Dedifferentiated amniotic fluid mesenchymal stem cell (primary cell): ENCODE measurements around the gene IL20RB.
"Not testable (repeated sequence)": the region's sequence is repeated elsewhere in the genome, so short reads cannot be mapped to it uniquely, and the experiment has no call there.

Experiments
- DNase-seq: peaks from one replicate; pipeline ENCODE4 v3.0.0-alpha.2; 2016; ENCODE audit errors: extremely low spot score

IL20RB gene

GRCh38 chr3:136946978-136947377, 10.8 kb upstream of the IL20RB start:
- DNase-seq: no peak

GRCh38 chr3:136947477-136947876, 10.3 kb upstream of the IL20RB start:
- no peak for DNase-seq

GRCh38 chr3:136949146-136949545, 8.6 kb upstream of the IL20RB start:
- DNase-seq: no peak

GRCh38 chr3:136949708-136950107, 8.1 kb upstream of the IL20RB start:
- no peak for DNase-seq

DNA sequence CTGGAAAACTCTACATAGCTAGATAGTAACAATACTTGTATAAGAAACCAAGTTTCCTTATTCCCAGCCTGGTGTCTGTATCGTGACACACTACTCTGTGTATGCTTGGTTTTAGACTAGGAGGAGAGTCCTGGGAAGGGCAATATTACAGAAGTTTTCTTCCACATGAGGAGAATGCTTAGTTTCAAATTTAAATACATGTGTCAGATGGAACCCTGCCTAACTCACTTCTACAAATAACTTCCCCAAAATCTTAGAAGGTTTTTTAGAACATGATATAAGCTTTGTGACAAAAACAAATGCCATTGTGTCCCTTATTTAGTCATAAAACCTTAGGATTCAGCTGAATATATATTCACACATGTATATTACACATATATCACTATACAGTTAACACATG, 7.2 kb upstream of the IL20RB start:
- DNase-seq: no peak

- no peak for DNase-seq
These were observed 5.5 kb upstream of the IL20RB start for GRCh38 chr3:136952292-136952691.

DNA sequence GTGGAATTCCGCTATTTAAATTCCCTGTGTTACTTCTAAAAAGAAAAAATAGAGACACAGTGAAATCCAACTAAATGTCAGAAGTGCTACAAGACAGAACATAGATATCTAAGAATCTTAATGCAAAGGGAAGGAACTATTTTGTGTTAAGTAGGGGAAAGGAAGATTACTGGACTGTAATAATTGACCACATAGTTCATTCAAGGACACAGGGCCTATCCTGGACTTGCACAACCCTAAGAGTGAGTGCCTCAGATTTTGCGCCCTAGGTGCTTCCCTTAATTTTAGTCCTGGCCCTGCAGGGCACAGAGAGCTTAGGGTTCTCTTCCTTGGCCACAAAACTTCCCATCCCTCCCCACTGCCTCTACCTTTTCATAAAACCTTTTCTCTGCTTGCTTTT, 3.5 kb upstream of the IL20RB start:
- DNase-seq: no peak

DNA sequence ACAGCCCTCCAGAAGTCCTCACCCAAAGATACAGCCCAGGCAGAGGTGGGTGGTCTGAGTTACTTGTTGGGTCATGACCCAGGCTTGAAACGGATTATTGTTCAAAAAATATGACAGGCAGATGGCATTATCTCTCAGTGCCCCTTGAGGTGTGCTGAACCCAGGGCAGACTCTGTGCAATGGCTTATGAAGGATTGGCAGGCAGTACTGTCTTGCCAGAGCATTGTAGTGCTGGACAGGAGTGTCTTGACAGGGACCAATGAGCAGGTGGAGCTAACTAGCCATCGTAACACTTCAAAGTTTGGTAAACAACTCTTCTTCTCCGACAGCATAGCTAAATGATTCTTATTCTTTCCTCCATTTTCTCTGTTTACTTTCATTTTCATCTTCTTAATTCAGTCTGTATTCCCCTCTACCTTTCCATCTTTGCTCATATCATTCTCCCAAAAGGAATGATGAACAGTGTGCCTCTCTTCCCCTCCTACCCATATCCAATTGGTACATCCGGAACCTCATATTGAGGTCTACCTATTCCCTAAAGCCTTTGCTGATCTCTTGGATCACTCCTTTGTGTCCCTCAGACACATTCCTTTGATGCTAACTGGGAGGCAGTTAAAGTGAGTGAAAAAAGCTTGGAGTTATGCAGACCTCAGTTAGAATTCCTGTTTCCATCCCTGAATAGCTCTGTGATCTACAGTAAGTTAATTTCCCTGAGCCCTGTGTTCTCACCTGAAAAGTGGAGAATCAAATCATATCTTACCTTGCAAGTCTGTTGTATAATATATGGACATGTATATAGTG, 2.6 kb upstream of the IL20RB start:
- DNase-seq: no peak

DNA sequence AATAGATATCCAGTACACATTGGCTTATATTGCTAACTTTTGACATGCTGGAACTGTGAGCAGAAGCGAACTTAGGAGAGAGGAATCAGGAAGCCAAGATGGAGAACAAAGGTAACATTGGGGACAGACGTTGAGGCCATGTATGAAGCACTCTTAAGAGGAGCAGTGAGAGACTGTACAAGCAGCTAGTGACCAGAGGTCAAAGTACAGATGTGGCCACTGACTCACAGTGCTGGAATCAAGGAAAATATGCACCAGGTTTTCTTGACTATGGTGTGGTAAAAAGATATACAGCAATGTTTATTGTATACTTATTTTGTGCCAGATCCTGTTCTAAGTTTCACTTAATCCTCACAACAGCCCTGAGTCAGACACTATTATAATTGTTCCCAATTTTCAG, 2.0 kb upstream of the IL20RB start:
- DNase-seq: peak; percentile 49

DNA sequence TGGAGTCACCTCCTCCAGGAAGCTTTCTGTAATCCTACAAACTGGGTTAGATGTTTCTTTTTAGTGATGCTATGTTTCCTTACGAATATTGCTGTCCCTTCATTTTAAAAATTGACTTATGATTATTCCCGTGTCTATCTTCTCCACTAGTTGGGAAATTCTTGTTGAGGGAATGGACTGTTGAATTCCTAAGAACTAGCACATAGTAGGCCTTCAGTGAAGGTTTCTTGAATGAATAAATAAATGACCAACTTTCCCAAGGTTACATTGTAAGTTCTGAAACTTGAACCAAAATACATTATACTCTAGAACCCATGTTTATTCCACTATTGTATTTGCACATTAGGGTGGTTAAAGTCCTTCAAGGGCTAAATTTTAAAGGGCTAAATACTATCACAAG, 812 bp upstream of the IL20RB start:
- no peak for DNase-seq

DNA sequence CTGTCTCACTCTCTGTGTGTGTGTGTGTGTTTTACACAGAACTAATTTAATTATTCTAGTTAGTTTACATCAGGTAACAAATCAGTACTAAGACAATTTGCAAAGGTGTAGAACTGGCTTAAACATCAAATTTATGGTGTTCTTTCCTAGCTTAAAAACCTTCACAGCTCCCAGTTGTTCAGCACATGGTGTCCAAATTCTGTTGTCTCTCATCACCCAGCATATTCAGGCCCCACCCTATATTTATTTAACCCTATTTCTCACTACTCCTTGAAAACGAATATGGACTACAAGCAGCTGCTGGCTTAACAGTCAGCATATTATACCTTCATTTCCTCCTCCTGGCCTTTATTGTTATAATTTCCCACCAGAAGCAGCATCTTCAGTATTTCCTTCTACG, 1.2 kb downstream of the IL20RB start:
- no peak for DNase-seq

GRCh38 chr3:136959599-136959998, 1.8 kb downstream of the IL20RB start:
- no peak for DNase-seq

DNA sequence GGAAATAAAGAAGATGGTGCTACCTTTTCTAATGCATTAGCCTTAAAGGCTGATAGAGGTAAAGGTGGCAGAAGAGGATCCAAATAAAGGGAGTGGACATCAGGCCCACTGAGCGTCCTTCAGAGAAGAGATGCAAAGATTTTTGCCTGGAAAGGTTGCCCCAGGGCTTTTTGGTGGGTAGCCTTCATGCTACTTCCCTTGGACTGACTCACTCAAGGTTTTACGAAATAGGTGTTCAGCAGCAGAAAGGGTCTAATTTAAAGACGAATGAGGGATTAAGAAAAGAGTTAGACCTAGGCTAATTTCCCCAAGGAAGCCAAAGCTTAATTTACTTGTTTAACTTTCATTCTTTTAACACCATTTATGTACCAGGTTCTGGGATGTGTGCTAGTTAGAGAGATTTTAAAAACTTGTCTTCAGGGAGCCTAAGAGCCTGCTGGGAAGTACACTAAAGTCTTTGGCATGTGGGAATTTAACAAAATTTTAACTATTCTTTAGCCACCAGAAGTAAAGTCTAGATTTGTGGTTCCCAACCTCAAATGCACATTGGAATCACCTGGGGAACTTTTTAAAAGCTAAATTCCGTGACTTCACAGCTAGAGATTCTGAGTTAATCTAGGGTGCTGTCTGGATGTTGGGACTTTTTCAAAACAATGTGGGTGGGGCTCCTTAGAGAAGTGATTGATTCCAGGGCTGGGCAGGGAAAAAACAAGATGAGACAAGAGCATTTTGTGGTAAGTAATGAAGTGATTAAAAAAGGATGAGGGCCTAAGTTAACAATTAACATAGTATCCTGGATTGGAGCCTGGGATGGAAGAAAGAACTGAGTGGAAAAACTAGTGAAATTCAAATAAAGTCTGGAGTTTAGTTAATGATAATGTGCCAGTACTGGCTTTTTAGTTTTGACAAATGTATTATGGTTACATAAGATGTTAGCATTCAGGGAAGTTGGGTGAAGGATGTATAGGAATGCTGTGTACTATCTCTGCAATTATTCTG, 3.4 kb downstream of the IL20RB start:
- peak; percentile 49 for DNase-seq

DNA sequence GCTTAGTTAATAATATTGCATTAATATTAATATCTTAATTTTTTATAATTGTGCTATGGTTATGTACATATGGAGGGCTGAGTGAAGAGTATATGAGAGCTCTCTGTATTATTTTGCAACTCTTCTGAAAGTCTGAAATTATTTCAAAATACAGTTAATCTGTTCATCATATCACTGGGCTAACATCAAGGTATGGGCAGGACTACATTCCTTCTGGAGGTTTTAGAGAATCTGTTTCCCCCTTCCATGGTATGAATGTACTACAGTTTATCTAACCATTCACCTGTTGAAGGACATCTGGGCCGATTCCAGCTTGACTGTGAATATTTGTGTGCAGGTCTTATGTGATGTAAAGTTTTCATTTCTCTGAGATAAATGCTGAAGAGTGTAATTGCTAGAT, 5.1 kb downstream of the IL20RB start:
- DNase-seq: no peak

DNA sequence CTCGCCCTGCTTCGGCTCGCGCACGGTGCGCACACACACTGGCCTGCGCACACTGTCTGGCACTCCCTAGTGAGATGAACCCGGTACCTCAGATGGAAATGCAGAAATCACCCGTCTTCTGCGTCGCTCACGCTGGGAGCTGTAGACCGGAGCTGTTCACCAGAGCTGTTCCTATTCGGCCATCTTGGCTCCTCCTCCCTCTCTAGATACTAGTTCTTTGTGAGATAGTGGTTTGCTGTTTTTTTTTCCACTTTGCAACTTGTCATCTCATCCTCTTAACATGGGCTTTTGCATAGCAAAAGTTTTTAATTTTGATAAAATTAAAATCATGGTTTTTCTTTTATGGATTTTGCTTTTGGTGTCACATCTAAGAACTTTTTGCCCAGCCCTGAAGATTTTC, 11.8 kb downstream of the IL20RB start:
- not testable (repeated sequence) for DNase-seq

DNA sequence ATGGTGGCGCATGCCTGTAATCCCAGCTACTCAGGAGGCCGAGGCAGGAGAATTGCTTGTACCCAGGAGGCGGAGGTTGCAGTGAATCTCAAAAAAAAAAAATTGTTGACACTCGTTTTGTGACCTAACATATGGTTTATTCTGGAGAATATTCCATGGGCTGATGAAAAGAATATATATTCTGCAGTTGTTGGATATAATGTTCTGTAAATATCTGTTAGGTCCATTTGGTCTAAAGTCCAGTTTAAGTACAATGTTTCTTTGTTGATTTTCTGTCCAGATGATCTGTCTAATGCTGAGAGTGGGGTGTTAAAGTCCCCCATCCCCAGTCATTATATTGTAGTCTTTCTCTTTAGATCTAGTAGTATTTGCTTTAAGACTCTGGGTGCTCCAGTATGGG, 15.6 kb downstream of the IL20RB start:
- DNase-seq: no peak

DNA sequence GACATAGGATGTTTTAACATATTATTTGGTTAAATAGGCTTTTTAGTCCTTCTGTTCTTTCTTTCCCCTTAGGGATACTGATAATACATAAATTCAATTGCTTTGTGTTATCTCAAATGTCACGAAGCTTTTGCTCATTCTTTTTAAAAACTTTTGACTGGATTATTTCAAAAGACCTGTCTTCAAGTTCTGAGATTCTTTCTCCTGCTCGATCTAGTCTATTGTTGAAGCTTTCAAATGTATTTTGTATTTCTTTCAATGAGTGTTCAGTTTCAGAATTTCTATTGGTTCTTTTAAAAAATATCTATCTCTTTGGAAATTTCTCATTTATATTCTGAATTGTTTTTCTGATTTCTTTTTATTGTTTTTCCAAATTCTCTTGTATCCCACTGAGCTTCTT, 16.9 kb downstream of the IL20RB start:
- DNase-seq: no peak

DNA sequence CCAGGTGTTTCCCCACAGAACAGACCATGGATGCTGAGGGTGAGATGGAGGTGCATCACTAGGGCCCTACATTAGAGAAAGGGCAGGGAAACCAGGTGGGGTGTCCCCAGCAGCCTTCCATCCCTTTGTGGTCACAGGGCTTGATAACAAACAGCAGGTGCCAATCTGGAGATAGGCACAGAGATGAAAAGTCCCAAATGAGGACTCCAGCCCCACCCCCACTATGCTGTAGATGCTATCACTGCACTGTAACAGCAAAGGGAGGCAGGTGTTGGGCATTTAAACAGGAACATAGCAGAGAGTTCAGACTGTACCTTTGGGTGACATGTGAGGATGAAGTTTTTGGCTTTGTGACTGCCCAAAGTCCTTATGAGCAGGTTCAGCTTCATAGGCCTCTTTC, 21.4 kb downstream of the IL20RB start:
- peak; percentile 2 for DNase-seq

GRCh38 chr3:136979684-136980083, 21.9 kb downstream of the IL20RB start:
- peak; percentile 6 for DNase-seq

- DNase-seq: no peak
These were observed 24.2 kb downstream of the IL20RB start for GRCh38 chr3:136982033-136982432.

GRCh38 chr3:136982520-136983138, 24.8 kb downstream of the IL20RB start:
- DNase-seq: no peak

GRCh38 chr3:136984837-136985236, 27.1 kb downstream of the IL20RB start:
- no peak for DNase-seq
